Measurements from ENCODE around the gene ARHGAP25.

ARHGAP25 gene

DNA sequence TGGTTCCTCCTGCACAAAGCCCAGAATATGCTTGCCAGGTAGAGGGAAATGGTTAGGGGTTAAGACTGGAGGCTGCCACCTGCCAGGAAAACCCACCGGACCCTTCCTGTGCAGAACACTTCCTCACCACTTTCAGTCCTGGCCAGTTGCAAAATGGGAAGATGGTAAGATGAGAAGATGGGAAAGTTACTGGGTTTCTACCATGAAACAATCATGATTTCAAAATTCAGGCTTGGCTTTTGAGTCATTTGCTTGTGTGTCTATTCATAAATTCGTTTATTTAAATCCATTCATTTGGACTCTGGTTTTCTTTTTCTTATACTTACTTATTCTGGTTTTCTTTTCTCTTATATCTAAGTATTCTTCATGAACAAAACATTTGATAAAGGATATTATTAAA is 129.4 kb downstream of the ARHGAP25 start:
- no peak for DNase-seq (ENCODE audit: low read depth)

- DNase-seq (ENCODE audit: low read depth), result no peak
Observed at GRCh38 chr2:68865108-68865507, 130.5 kb downstream of the ARHGAP25 start.

DNA sequence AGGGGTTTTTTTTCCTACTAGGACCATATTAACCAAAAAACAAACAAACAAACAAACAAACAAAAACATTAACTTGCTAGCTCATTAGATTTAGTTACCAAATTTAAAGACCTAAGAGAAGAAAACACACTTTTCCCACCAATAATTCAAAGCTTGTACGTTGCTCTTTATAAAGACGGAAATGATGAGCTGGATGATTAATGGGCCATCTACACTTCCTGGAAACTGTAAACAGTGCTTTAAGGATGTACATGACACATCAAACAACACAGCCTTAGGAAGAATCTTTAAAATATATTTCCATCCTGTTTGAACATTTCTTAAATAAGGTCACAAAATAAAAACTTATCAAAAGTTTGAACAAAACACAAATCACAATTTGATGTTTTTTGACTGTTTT is 135.6 kb downstream of the ARHGAP25 start:
- DNase-seq (ENCODE audit: low read depth), result no peak

- no peak for DNase-seq (ENCODE audit: low read depth)
Observed at GRCh38 chr2:68871159-68871764, 136.7 kb downstream of the ARHGAP25 start, which contains the start of gene BMP10. TSS of gene BMP10 (minus strand) at chr2:68871397. CDS start at chr2:68871358, 39 bp downstream.

Measured in T follicular helper cell (primary cell).